GM21526 (cell line): Measurements from ENCODE around the gene USP7.
A peak's percentile ranks its signal among the peaks of the same experiment; 100 is the strongest.
"Not testable (repeated sequence)": the region's sequence is repeated elsewhere in the genome, so short reads cannot be mapped to it uniquely, and the experiment has no call there.

Experiments used
- ATAC-seq: cut with Tn5 transposase; IDR thresholded peaks from one replicate; pipeline ENCODE4 v1.9.1; 2021; ENCODE audit warnings: moderate library complexity; ENCODE audit not compliant: unreplicated experiment, low FRiP score

USP7 gene

DNA sequence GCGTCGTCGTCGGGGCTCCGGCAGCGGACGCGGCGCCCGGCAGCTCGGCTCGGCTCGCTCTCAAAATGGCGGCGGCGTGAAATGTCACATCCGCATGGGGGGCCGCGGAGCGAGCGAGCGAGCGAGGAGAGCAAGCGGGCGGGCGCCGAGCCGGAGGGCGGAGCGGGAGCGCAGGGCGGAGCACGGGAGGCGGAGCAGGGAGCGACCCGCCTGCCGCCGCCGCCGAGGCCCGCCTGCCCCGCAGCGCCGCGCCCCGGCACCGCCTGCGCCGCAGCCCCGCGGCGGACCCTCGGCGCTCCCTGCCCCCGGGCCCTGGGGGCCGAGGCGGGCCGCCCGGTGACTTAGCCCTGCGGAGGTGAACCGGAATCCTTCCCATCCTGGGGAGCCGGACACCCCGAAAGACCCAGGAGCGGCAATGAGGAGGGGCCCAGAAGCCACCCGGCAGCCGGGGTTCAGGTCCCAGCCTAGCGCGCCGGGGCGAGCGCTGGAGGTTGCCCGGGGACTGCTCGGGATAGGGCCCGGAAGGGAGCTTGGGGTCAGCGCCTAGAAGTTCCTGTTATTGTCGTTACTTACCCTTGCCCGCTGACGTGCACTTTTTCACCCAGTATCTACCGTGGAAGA is at the start of gene USP7:
TSS of gene USP7 (minus strand) at position 86 of the 621 bp plus-strand sequence. CDS start 621 bp downstream, outside the sequence.
- ATAC-seq, result peak; percentile 73

- ATAC-seq, result no peak
Observed at GRCh38 chr16:9013508-9013864, 49.8 kb upstream of the USP7 start.

DNA sequence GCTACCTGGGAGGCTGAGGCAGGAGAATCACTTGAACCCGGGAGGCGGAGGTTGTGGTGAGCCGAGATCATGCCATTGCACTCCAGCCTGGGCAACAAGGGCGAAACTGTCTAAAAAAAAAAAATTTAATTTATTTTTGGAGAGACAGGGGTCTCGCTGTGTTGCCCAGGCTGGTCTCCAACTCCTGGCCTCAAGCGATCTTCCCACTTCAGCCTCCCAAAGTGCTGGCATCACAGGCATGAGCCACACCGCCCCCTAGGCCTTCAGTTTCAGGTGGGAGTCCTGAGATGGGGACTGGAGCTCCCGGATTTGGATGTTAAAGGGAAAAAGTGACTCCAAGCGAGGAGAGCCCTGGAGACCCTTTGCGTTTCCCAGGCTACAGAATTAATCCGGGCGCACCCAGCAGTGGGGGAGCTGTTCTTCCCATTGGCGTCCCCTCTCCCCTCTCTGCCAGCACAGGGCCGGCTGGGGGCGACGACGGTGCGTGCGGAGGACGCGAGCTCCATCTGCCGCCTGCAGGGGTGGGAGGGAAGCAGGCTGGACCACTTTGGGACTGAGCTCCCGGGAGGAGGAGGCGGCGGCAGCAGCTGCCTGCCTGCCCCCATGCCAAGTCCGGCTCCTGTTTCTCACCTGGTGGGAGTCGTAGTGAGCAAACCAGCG is 49.3 kb upstream of the USP7 start:
- ATAC-seq, result no peak

DNA sequence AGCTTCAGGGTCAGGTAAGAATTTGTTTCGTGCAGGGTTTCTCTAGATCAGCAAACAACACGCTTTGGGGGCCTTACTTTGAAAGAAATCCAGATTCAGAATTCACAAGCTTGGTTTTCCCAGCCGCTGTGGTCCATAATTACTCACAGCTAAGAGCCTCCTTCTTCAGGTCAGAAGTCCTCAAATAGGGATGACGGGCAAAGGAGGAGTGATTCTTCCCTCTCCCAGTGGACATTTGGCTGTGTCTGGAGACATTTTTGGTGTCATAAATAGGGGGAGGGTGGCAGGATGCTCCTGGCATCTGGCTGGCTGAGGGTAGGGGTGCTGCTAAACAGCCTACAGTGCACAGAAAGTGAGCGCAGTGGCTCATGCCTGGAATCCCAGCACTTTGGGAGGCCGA is 48.6 kb upstream of the USP7 start:
- ATAC-seq, result no peak

- peak; percentile 62 for ATAC-seq
Observed at GRCh38 chr16:9008601-9009260, 45.0 kb upstream of the USP7 start.

DNA sequence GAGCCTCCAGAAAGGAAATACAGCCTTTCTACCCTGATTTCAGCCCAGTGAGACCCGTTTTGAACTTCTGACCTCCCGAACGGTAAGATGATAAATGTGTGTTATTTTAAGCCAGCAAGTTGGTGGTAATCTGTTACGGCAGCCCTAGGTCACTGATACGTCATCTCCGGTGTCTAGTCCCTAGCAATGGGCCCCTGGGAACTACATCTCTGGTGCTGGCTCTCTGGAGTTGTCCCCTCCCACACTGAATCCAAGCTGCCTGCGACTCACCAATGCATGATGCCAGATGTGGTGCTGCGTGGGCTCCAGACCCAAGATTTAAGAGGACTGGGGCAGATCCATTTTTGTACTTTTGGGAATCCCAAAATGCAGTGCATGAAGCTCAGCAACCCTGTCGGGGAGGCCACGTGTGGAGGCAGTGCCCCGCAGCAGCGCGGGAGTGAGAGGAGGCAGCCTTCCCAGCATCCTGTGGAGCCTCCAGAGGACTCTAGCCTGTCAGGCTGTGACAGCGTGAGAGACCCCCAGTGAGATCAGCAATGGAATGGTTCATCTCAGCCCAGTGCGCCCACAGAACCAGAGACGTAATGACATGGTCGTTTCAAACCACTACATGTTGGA is 43.6 kb upstream of the USP7 start:
- no peak for ATAC-seq

DNA sequence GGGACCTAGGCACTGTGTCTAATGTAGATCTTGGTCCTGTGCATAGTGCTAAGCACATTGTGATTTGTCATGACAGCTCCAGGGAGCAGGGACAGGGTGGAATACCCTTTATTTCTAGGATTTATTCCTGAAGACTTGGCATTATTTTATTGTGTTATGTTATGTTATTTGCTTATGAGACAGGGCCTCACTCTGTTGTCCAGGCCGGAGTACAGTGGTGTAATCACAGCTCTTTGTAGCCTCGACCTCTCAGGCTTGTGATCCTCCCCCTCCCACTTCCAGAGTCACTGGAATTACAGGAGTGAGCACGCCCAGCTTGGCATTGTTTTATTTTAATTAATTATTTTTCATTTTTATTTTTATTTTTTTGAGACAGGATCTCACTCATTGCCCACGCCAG is 40.5 kb upstream of the USP7 start:
- ATAC-seq, result no peak

DNA sequence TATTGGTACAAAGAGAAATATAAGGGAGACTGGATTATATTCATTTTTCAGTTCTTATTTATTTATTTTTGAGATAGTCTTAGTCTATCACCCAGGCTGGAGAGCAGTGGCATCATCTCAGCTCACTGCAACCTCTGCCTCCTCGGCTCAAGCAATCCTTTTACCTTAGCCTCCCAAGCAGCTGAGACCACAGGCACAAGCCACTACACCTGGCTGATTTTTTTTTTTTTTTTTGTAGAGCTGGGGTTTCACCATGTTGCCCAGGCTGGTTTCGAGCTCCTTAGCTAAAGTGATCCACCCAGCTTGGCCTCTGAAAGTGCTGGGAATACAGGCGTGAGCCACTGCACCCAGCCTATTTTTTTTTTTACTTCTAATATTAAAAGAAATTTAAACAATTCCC is 40.1 kb upstream of the USP7 start:
- no peak for ATAC-seq

- no peak for ATAC-seq
Observed at GRCh38 chr16:9003322-9003721, 39.6 kb upstream of the USP7 start.

- ATAC-seq, result no peak
Observed at GRCh38 chr16:9002042-9002441, 38.3 kb upstream of the USP7 start.

DNA sequence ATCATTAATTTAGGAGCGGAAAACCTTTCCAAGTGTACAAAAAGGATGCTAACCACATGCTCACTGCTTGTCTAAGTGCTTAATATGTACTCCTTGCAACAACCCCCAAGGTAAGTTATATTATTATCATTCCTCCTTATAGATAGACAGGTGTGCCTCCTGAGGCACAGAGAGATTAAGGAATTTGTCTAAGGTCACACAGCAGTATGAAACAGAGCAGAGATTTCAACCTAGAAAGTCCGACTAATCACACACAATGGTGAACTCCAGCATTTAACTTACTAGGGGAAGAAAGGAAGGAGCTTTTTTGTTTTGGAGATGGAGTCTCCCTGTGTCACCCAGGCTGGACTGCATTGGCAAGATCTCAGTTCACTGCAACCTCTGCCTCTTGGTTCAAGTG is 37.0 kb upstream of the USP7 start:
- ATAC-seq, result no peak

- ATAC-seq, result no peak
Observed at GRCh38 chr16:8999800-9000199, 36.1 kb upstream of the USP7 start.

DNA sequence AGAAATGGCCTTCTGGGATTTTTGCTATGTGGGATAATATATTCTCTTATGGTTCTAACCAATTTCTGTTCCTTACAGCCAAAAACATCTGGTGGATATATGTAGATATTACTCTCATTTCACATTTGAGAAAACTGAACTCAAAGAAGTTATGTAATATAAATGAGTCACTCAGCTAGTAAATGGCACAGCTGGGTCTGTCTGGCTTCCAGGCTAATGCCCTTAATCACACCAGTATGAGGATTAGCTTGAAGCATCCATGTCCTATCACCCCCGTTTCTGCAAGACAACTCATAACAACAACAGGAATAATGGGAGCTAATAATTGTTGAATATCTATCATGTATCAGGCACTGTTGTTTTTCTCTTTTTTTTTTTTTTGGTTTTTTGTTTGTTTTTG is 34.4 kb upstream of the USP7 start:
- ATAC-seq, result no peak

DNA sequence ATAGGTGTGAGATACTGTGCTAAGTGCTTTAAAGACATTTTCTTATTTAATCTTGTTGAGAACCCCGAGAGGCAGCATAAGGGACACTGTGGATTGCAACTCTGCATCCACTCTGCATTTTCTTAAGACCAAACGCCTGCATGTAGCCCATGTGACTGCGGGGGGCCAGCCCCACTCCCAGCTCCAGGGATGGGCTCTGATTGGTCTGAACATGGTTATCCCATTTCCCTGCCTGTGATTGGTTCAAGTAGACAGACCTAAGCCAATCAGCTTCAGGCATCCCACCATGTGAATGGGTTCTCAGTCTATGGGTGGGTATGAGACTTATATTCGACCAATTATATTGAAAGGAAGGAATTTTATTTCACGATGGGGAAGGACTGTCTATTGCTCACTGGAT is 33.2 kb upstream of the USP7 start:
- no peak for ATAC-seq

DNA sequence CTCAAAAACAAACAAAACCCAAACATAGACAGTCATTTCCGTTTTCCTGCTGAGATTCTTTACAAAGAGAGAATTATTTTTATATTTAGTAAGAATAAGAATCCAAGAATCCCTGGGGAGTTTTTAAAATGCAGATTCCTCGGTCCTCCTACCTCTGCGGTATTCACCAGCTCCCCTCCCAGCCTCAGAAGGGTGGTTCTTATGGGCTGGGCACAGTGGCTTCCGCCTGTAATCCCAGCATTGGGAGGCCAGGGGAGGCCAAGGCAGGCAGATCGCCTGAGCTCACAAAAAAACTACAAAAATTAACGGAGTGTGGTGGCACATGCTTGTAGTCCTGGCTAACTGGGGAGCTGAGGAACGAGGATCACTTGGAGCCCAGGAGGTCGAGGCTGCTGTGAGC is 26.7 kb upstream of the USP7 start:
- no peak for ATAC-seq

GRCh38 chr16:8989099-8989878 is 25.6 kb upstream of the USP7 start:
- ATAC-seq, result no peak

DNA sequence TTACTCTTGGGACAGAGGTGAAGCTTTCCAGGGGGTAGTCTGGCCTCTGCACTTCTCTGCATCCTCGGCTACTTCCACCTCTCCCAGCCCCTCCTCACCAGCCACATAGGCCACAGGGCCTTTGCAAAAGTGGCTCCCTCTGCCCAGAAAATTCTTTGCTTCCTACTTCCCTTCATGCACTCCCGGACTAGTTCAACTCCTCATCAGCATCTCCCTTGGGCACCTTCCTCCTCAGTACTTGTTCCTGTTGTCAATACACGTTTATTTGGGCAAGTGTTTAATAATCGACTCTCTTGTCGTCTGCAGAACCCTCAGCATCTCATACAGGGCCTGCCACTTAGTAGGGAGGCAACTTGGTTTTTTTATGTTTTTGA is 23.1 kb upstream of the USP7 start:
- no peak for ATAC-seq

- ATAC-seq, result no peak
Observed at GRCh38 chr16:8986111-8986510, 22.4 kb upstream of the USP7 start.

- ATAC-seq, result no peak
Observed at GRCh38 chr16:8982816-8983215, 19.1 kb upstream of the USP7 start.

GRCh38 chr16:8981901-8982300 is 18.2 kb upstream of the USP7 start:
- not testable (repeated sequence) for ATAC-seq

DNA sequence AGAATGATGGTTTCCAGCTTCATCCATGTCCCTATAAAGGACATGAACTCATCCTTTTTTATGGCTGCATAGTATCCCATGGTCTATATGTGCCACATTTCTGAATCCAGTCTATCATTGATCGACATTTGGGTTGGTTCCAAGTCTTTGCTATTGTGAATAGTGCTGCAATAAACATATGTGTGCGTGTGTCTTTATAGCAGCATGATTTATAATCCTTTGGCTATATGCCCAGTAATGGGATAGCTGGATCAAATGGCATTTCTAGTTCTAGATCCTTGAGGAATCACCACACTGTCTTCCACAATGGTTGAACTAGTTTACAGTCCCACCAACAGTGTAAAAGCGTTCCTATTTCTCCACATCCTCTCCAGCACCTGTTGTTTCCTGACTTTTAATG is 12.5 kb upstream of the USP7 start:
- ATAC-seq, result not testable (repeated sequence)
